Right renal pelvis (tissue), 4 donors: ENCODE results near the gene QSOX2. TPM values are rescaled to one million over a fixed set of nuclear protein-coding genes. Genes with fewer than 3 reads are reported as not detected.
"Not testable (repeated sequence)": the region's sequence is repeated elsewhere in the genome, so short reads cannot be mapped to it uniquely, and the experiment has no call there.

Experiments
- DNase-seq, 4 donors: peaks; one replicate each; pipeline ENCODE4 v3.0.0-alpha.2; 2013; ENCODE audit warnings: low read depth in 4 of 4, low spot score in 3 of 4, missing footprints in 1 of 4
- polyA plus RNA-seq, 4 donors: library from polyadenylated mRNA; unstranded; fragments of 120-200 nt; gene quantifications; one replicate each; pipeline ENCODE4 v1.2.1, GENCODE V29; 2013; ENCODE audit not compliant: insufficient read length in 4 of 4

QSOX2 gene
- polyA plus RNA-seq, 4 donors = 16.3 to 17.5 (median 16.6) TPM

DNA sequence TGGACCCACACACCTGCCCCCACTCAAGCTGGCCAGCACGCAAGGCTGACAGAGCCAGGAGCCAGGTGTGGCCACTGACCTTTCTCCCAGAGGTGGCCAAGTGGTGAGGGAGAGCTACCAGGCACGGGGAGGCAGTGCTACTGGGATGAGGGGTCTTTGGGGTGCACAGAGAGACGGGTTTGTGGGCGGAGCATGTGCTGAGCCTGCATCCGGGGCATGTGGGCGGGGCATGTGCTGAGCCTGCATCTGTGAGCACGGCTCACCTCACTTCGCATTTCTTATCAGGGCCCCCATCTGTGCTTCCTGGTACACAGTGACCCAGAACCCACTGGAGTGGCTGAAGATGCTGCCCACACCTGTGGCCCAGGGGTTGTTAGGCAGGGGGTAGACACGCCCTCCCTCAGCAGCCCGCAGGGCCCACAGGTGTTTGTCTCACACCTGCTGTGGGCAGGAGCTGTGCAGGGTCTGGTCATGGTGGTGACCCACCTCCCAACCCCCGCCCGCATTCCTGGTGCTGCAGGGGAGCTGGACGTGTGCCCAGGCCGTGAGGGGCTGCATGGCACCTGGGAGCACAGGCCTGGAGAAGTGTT is 36.8 kb upstream of the QSOX2 start:
- DNase-seq = no peak

- DNase-seq = no peak
These were observed 36.0 kb upstream of the QSOX2 start for GRCh38 chr9:136281421-136282271.

DNA sequence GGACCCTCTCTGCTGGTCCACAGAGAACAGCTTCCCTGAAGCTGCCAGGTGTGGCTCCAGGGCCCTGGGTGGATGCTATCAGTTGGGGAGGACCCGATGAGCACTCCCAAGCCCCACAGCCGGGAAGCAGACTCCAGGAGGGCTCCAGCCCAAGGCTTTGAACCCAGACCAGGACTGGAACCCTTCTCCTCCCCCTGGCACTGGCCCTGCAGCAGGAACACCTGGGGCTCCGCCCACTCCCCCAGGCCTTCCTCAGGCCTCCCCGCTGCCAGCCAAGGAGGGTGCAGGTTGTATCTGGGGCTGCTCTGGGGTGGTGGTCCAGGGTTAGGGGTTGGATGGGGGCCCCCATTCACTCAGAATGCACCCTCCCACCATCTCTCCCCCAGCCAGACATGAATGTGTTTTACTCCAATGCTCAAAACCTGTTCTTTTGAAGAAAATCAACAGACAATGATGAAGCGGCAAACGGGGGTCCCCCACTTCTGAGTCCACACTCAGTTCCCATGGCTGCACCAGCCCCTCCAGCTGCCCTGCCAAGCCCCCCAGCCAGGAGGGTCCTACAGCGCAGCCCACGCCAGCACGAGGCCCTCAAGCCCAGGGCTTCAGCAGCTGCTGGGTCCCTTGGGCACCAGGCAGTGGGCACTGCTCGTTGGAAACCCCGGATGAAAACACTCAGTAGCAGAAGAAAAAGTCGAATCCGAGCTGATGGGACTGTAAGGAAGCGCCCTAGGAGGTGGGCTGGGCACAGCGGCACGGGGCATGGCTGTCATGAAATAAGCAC is 35.1 kb upstream of the QSOX2 start:
- no peak for DNase-seq

DNA sequence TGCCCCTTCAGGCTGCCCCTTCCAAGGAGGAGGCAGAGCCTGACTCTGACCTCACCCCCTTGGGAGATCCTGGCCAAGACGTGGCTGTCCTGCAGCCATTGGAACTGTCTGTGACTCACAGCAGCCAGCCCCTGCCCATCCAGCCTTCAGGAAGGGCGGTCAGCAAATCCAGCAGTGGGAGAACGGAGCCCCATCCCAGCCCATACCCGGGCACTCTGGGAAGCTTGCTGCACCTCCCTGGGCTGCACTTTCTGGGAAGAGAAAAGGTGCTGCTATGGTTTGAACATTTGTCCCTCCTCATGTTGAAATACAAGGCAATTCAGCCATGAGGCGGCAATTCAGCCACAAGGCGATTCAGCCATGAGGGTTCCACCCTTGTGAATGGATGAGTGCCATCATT is 33.9 kb upstream of the QSOX2 start:
- DNase-seq = no peak

DNA sequence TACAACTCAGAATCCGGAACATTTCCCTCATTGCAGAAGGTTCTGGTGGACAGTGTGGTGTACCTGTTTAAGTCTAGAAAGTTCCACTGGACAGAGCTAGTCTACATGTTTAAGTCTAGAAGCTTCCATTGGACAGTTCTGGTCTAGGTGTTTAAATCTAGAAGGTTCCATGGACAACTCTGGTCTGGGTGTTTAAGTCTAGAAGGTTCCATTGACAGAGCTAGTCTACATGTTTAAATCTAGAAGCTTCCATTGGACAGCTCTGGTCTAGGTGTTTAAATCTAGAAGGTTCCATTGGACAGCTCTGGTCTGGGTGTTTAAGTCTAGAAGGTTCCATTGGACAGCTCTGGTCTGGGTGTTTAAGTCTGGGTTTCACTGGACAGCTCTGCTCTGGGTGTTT is 33.3 kb upstream of the QSOX2 start:
- DNase-seq = no peak

DNA sequence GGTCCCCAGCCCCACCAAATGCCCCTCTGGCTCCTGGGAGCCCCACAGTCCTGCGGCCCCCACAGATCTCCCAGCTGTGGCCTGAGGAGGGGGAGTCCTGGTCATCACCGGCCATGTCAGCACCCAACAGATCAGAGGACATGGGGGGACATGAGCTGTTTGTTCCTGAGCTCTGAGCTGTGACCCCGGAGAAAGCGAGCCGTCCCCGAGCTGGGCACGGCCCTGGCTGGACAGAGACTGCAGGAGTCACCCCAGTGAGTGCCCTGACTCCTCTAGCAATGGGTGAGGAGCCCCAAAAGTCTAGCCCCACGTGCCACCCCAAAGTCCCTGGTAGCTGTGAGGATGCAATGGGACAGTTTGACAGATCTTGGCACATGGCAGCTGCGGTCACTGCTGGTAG is 32.6 kb upstream of the QSOX2 start:
- DNase-seq = no peak

DNA sequence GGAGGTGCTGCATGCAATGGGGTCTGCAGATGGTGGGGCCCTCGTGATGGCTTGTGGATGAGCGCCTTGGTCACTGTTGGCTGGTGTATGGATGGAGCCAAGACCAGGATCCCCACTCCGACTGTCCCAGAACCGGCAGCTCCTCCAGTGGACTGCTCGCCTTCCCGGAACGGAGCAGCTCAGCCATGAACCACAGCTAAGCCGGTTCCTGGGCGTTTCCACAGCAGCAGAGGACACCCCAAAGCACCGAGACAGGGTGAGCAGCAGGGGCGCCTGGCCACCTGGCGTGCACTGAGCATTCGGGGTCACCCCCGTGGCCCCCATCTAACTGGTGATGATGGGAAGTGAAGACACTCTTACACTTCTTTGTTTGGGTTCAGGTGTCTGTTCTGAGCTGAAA is 32.1 kb upstream of the QSOX2 start:
- no peak for DNase-seq

DNA sequence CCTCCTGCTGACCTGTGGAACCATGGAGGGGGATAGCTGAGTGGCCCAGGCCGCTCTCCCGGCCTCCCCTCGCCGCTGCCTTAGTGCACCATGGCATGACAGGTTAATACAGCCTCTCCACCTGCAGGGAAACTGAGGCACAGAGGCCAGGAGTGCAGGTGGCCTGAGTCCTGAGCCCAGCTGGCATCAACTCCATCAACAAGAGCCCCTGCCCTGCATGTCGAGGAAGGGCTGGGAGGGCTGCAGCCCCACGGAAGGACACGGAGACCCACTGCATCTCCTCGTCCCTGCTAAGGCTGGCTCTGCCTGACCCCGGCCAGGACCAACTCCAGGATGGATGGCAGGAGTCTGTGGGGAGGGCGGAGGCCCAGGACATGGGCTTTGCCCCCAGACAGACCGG is 31.1 kb upstream of the QSOX2 start:
- DNase-seq = no peak

DNA sequence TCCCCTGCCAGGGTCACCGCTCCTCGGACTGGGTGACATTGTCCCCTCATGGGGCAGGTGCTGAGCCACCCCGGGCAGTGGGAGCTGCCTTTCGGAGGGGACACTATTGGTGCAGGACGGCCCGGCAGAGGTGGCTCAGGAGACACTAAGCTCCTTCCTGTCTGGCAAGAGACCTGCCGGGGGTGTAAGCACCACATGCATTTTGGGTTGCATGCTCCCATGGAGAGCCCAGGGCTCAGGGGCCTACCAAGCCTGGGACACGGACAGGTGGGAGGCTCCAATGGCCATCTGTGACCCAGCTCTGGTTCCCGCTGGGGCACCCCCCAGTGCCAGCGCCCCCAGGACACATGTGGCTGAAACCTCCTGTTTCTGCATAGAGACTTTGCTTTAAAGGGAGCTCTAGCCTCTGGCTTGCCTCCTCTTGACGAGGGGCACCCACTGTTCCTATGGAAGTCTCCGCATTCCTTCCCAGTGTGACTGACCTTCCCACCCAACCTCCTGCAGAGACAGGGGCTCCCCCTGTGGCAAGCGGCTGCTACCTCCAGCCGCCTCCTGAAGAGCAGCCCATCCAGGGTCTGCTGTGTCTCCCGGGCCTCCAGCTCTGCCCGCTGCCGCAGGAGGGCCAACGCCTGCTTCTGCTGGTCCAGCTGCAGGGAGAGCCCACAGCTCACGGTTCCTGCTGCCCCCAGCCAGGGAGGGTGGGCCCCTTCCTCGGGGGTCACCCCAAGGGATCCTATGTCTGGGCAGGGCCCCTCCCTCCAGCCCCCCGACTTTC is 30.2 kb upstream of the QSOX2 start:
- no peak for DNase-seq

DNA sequence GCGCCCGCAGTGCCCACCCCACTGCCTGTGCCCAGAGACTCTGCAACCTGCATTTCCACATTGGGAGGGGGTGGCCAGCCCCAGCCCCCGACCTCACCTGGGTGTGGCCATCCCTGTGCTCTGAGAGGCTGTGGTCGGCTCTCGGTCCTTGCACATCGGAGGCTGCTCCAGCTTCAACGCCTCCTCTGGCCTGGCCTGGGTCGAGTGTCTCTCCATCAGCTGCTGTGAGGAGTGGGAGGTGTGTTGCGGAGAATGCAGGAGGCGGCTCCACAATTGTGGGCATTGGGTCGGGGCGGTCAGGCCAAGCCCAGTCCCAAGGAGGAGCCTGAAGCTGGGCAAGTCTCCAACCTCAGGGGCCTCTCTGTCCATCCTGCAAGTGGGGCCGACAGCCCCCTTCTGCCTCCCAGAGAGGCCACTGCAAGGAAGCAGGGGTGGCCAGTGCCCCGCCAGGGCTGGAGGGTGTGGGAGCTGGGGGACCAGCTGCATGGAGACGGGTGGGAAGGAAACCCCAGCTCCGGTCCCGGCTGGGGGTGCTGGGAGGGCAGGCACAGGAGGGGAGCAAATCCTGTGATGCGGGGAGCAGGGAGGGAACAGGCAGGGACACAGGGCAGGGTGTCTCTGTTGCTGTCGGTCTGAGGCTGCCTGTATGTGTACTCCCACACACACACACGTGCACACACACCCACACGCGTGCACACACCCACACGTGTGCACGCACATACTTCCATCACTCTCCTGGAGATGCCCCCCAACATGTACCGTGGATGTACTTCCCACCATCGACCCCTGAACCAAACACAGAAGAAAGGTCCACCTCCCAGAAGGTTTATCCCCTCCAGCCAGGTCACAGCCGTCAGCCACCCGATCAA is 29.4 kb upstream of the QSOX2 start:
- no peak for DNase-seq

- DNase-seq = no peak
These were observed 28.5 kb upstream of the QSOX2 start for GRCh38 chr9:136273921-136274785.

DNA sequence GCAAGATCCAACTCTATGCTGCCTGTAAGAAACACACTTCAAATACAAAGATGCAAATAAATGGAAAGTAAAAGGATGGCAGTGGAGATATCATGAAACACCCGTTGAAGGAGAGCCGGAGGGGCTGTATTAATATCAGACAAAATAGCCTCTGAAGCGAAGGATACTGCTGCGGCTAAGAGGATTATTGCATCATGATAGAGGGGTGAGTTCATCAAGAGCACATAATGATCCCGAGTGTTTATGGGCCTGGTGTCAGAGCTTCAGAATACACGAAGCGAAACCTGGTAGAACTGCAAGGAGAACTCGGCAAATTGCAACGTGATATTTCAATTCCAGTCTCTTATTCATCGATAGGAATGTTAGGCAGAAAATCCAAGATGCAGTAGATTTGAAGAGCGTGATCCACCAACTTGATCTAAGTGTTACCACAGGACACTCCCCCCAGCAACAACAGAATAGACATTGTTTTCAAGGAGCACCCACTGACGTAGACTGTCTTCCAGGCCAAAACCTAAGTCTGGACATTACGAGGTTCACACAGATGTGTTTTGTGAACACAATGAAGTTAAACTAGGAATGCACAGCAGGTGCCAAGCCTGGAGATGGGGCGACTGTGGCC is 27.7 kb upstream of the QSOX2 start:
- no peak for DNase-seq

DNA sequence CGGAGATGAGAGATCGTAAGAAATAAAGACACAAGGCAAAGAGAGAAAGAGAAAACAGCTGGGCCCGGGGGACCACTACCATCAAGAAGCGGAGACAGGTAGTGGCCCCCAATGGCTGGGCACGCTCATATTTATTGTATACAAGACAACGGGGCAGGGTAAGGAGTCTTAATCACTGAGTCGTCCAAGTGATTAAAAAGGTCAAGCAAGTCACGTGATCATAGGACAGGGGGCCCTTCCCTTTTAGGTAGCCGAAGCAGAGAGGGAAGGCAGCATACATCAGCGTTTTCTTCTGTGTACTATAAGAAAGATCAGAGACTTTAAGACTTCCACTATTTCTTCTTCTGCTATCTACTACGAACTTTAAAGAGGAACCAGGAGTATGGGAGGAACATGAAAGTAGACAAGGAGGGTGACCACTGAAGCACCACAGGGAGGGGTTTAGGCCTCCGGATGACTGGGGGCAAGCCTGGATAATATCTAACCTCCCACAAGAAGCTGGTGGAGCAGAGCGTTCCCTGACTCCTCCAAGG is 24.6 kb upstream of the QSOX2 start:
- no peak for DNase-seq

GRCh38 chr9:136268735-136269134 is 23.1 kb upstream of the QSOX2 start:
- no peak for DNase-seq

DNA sequence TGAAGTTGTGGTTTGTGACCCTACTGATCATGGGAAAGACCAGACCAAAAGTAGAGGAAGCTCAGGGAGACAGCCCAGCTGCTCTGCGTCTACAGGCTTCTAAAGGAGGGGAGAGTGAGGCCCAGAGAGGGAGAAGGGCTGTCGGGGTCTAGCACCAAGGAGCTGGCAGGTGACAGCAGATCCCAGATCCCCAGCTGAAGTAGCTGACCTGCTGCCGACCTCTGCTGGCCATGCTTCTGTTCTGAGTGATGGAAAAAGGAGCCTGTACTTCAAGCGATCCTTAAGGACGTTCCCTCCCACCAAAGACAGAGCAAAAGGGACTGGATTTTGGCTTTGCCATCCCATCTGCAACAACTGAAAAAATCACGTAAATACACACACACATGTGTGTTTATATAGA is 22.7 kb upstream of the QSOX2 start:
- no peak for DNase-seq

GRCh38 chr9:136267261-136268111 is 21.9 kb upstream of the QSOX2 start:
- DNase-seq = peak in 1 of 4 donors; percentile 59

DNA sequence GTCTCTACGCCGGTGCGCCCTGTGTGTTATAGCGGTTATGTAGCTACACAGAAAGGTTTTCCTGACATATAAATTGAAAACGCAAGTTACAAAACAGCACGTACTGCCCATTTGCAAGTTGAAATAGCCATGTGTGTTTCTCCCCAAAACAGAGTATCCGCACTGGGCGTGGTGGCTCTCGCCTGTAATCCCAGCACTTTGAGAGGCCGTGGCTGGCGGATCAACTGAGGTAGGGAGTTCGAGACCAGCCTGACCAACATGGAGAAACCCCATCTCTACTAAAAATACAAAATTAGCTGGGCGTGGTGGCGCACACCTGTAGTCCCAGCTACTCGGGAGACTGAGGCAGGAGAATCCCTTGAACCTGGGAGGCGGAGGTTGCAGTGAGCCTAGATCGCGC is 21.0 kb upstream of the QSOX2 start:
- not testable (repeated sequence) for DNase-seq
